Upper lobe of left lung (tissue), 6 donors: Measurements from ENCODE around the gene KRTAP4-4. TPM values are rescaled to one million over a fixed set of nuclear protein-coding genes. Genes with fewer than 3 reads are reported as not detected.
"Not testable (repeated sequence)": the region's sequence is repeated elsewhere in the genome, so short reads cannot be mapped to it uniquely, and the experiment has no call there.

Source experiments
- ATAC-seq, 2 donors: fragments of 200-7000 bp; cut with Tn5 transposase; one replicate each; pipeline ENCODE4 v1.9.1; 2022; ENCODE audit warnings: mild to moderate bottlenecking in 2 of 2, moderate library complexity in 2 of 2; ENCODE audit not compliant: low FRiP score in 2 of 2
- DNase-seq, 2 donors: peaks; one replicate each; pipeline ENCODE4 v3.0.0-alpha.2; 2019 to 2020
- H3K27ac ChIP-seq, 4 donors: fragments of 200-600 bp; sonication (generic); one replicate each; pipeline ENCODE4 v1.5.1; 2016 to 2019
- H3K27me3 ChIP-seq, 4 donors: fragments of 200-600 bp; sonication (generic); one replicate each; pipeline ENCODE4 v1.5.1; 2017 to 2019
- H3K36me3 ChIP-seq, 4 donors: fragments of 200-600 bp; sonication (generic); one replicate each; pipeline ENCODE4 v1.5.1; 2016 to 2019
- H3K4me1 ChIP-seq, 4 donors: fragments of 200-600 bp; sonication (generic); one replicate each; pipeline ENCODE4 v1.5.1; 2018 to 2019
- H3K4me3 ChIP-seq, 4 donors: fragments of 200-600 bp; sonication (generic); one replicate each; pipeline ENCODE4 v1.5.1; 2017 to 2019; ENCODE audit warnings: mild to moderate bottlenecking in 2 of 4, moderate library complexity in 1 of 4
- H3K9me3 ChIP-seq, 4 donors: fragments of 200-600 bp; sonication (generic); one replicate each; pipeline ENCODE4 v1.5.1; 2018 to 2019
- CTCF ChIP-seq, 6 experiments: fragments of 450-650 bp in 4 of 6; fragments of 200-600 bp in 2 of 6; sonication (generic) in 2 of 6; IDR thresholded peaks; one replicate each; pipeline ENCODE4 v1.5.1; 2016 to 2019; ENCODE audit warnings: antibody characterized with exemption in 6 of 6
- EP300 ChIP-seq, 4 donors: sonication (generic); formaldehyde crosslinking; IDR thresholded peaks; one replicate each; pipeline ENCODE4 v1.5.1; 2017; ENCODE audit warnings: antibody characterized with exemption in 4 of 4, control low read depth in 2 of 4
- POLR2A ChIP-seq, 4 donors: fragments of 450-650 bp; IDR thresholded peaks; one replicate each; pipeline ENCODE4 v1.5.1; 2016 to 2017; ENCODE audit warnings: antibody characterized with exemption in 4 of 4, mild to moderate bottlenecking in 2 of 4
- POLR2AphosphoS5 ChIP-seq, 2 donors: sonication (generic); formaldehyde crosslinking; IDR thresholded peaks; one replicate each; pipeline ENCODE4 v1.5.1; 2017; ENCODE audit warnings: antibody characterized with exemption in 2 of 2
- WGBS, 2 donors: methylation state at CpG; one replicate each; pipeline ENCODE4 v1.1.5; 2017 to 2018; 5-methylcytosine and 5-hydroxymethylcytosine counted together
- total RNA-seq, 6 donors: library from RNA; depleted of rRNA in 4 of 6; stranded (reverse); fragments of >200 nt in 4 of 6; gene quantifications; one replicate each; pipeline versions ENCODE4 v1.1.0 to v1.2.1, GENCODE V29; 2016 to 2021
- donor health status: DM: no; HTN: no; CAD: no; lungs with moderate emphysema.
- donor health status: DM: no; HTN: yes; CAD: no; lungs with severe emphysema.

KRTAP4-4 gene
- total RNA-seq, 6 donors from 2014 or later, result not detected

GRCh38 chr17:41167561-41167960 is 7.0 kb upstream of the KRTAP4-4 start:
- TF ChIP-seq POLR2A (IDR thresholded peaks at IDR 0.05), result no peak
- no peak for TF ChIP-seq POLR2AphosphoS5 (IDR thresholded peaks at IDR 0.05)
- Histone ChIP-seq H3K4me3 (no peak overlapping the region), H3K4me1 (no peaks in the 10 kb centered on the region), H3K27me3 (no peaks in the 10 kb centered on the region), H3K27ac (no peak overlapping the region), H3K36me3 (no peaks in the 10 kb centered on the region), H3K9me3 (no peaks in the 10 kb centered on the region)
- WGBS, 2 donors, result 81 to 89% methylated on average over 5 to 7 of the region's 7 CpGs
- no peak for ATAC-seq
- peak in 1 of 2 donors; percentile 50 for DNase-seq

GRCh38 chr17:41163828-41164227 is 3.3 kb upstream of the KRTAP4-4 start:
- WGBS, 2 donors, result 62 to 73% methylated on average over 7 of the region's 7 CpGs

GRCh38 chr17:41160190-41160589 is 358 bp downstream of the KRTAP4-4 start:
- not testable (repeated sequence) for H3K4me3 ChIP-seq, H3K27me3 ChIP-seq, H3K27ac ChIP-seq, ATAC-seq, H3K36me3 ChIP-seq, H3K9me3 ChIP-seq, H3K4me1 ChIP-seq
- DNase-seq, result peak in 1 of 2 donors; percentile 58
- 73 to 100% methylated on average over 1 to 2 of the region's 3 CpGs for WGBS, 2 donors

More at GRCh38 chr17:41163828-41164227, 3.3 kb upstream of the KRTAP4-4 start:
- Histone ChIP-seq H3K4me3 (no peak overlapping the region), H3K36me3 (no peaks in the 10 kb centered on the region), H3K4me1 (no peaks in the 10 kb centered on the region), H3K9me3 (no peaks in the 10 kb centered on the region), H3K27me3 (no peaks in the 10 kb centered on the region), H3K27ac (no peak overlapping the region)
- TF ChIP-seq CTCF (IDR thresholded peaks at IDR 0.05) (no peak), POLR2A (IDR thresholded peaks at IDR 0.05) (no peak), POLR2AphosphoS5 (IDR thresholded peaks at IDR 0.05) (no peak), EP300 (IDR thresholded peaks at IDR 0.05) (no peak)
- DNase-seq (no peak), ATAC-seq (no peak)

- Histone ChIP-seq H3K27ac (no peak overlapping the region), H3K27me3 (no peaks in the 10 kb centered on the region), H3K36me3 (no peaks in the 10 kb centered on the region), H3K4me3 (no peak overlapping the region), H3K4me1 (no peaks in the 10 kb centered on the region), H3K9me3 (no peaks in the 10 kb centered on the region)
- TF ChIP-seq CTCF (IDR thresholded peaks at IDR 0.05) (no peak), POLR2A (IDR thresholded peaks at IDR 0.05) (no peak), POLR2AphosphoS5 (IDR thresholded peaks at IDR 0.05) (no peak), EP300 (IDR thresholded peaks at IDR 0.05) (no peak)
- WGBS, 2 donors, result 3 to 12% methylated on average over 2 of the region's 2 CpGs
- DNase-seq (no peak), ATAC-seq (no peak)
Observed at GRCh38 chr17:41153856-41154255, 6.7 kb downstream of the KRTAP4-4 start.

GRCh38 chr17:41151525-41151924 is 9.0 kb downstream of the KRTAP4-4 start:
- Histone ChIP-seq H3K27me3 (no peaks in the 10 kb centered on the region), H3K36me3 (no peaks in the 10 kb centered on the region), H3K27ac (no peak overlapping the region), H3K9me3 (no peaks in the 10 kb centered on the region), H3K4me3 (no peak overlapping the region), H3K4me1 (no peaks in the 10 kb centered on the region)
- WGBS, 2 donors, result 82 to 83% methylated on average over 2 of the region's 2 CpGs
- DNase-seq, result no peak
- no peak for TF ChIP-seq EP300 (IDR thresholded peaks at IDR 0.05)
- no peak for TF ChIP-seq POLR2A (IDR thresholded peaks at IDR 0.05)
- TF ChIP-seq CTCF (IDR thresholded peaks at IDR 0.05), result no peak
- no peak for TF ChIP-seq POLR2AphosphoS5 (IDR thresholded peaks at IDR 0.05)
- no peak for ATAC-seq

- WGBS, 2 donors, result 85 to 88% methylated on average over 4 of the region's 4 CpGs
- DNase-seq (no peak), ATAC-seq (no peak)
- Histone ChIP-seq H3K27me3 (no peaks in the 10 kb centered on the region), H3K27ac (no peak overlapping the region), H3K4me3 (no peak overlapping the region), H3K4me1 (no peaks in the 10 kb centered on the region), H3K9me3 (no peaks in the 10 kb centered on the region), H3K36me3 (no peaks in the 10 kb centered on the region)
- no peak for TF ChIP-seq CTCF (IDR thresholded peaks at IDR 0.05)
- TF ChIP-seq POLR2AphosphoS5 (IDR thresholded peaks at IDR 0.05), result no peak
- TF ChIP-seq EP300 (IDR thresholded peaks at IDR 0.05), result no peak
- TF ChIP-seq POLR2A (IDR thresholded peaks at IDR 0.05), result no peak
Observed at GRCh38 chr17:41150026-41150425, 10.5 kb downstream of the KRTAP4-4 start.
